ENCODE results near the gene MRTFB. TPM values are rescaled to one million over a fixed set of nuclear protein-coding genes. Genes with fewer than 3 reads are reported as not detected.

Gene MRTFB
- total RNA-seq, 2 experiments from 2014 or later: 18.0 to 19.4 TPM

- no peaks in the 10 kb centered on the region for H3K27me3 Mint-ChIP-seq
- no peak for TF ChIP-seq CTCF (IDR thresholded peaks at IDR 0.05)
- no peaks in the 10 kb centered on the region for H3K9me3 ChIP-seq (ENCODE audit: control insufficient read depth in 1 of 2, insufficient read depth in 1 of 2, low read length in 2 of 2)
- no peaks in the 10 kb centered on the region for H3K36me3 ChIP-seq (ENCODE audit: insufficient read depth, low read length)
- ChIA-PET POLR2A (interaction anchor here (0.7 to 0.9 kb wide), 2 partner anchors 10 to 12 kb away, joined by 3 read pairs; no protein-coding TSS in a partner anchor), CTCF (no interaction called here)
- ATAC-seq (ENCODE audit: poor library complexity) (no peak), DNase-seq (no peak)
- intact Hi-C loops (cut with DNase I, micrococcal nuclease): loop anchor here in 1 of 2 experiments (5.0 to 10.0 kb wide), 4 partner anchors 150 to 1268 kb away; partner anchors contain the start of genes BFAR, CPPED1, ERCC4 and PARN
- peak overlapping the region; percentile 79 for H3K27ac Mint-ChIP-seq
- peaks cover 0 to 3% of the 10 kb centered on the region in 2 experiments for H3K27me3 ChIP-seq (ENCODE audit: control insufficient read depth in 1 of 2, insufficient read depth in 2 of 2, low read length in 2 of 2)
- H3K27ac ChIP-seq (ENCODE audit: low read depth in 1 of 2, low read length in 2 of 2): no peak overlapping the region
- peaks cover 17% of the 10 kb centered on the region for H3K4me1 ChIP-seq (ENCODE audit: insufficient read depth, low read length)
- peak overlapping the region; percentile 93 for H3K4me3 Mint-ChIP-seq
- peaks cover 9% of the 10 kb centered on the region for H3K36me3 Mint-ChIP-seq (ENCODE audit: low read depth)
- H3K4me3 ChIP-seq (ENCODE audit: low read length): peak overlapping the region; percentile 84
- peaks cover 39% of the 10 kb centered on the region for H3K4me1 Mint-ChIP-seq (ENCODE audit: low read depth)
- H3K9me3 Mint-ChIP-seq: no peaks in the 10 kb centered on the region
Measured at GRCh38 chr16:14072360-14072759, 1.2 kb downstream of the MRTFB start.

- H3K9me3 Mint-ChIP-seq: no peaks in the 10 kb centered on the region
- CTCF ChIA-PET: no interaction called here
- peaks cover 39% of the 10 kb centered on the region for H3K4me1 Mint-ChIP-seq (ENCODE audit: low read depth)
- DNase-seq (no peak), ATAC-seq (ENCODE audit: poor library complexity) (no peak)
- no peak for TF ChIP-seq CTCF (IDR thresholded peaks at IDR 0.05)
- no peaks in the 10 kb centered on the region for H3K9me3 ChIP-seq (ENCODE audit: control insufficient read depth in 1 of 2, insufficient read depth in 1 of 2, low read length in 2 of 2)
- POLR2A ChIA-PET: no interaction called here
- H3K27ac ChIP-seq (ENCODE audit: low read depth in 1 of 2, low read length in 2 of 2): no peak overlapping the region
- no peaks in the 10 kb centered on the region for H3K27me3 Mint-ChIP-seq
- no peaks in the 10 kb centered on the region for H3K36me3 ChIP-seq (ENCODE audit: insufficient read depth, low read length)
- intact Hi-C loops (cut with DNase I, micrococcal nuclease): loop anchor here in 1 of 2 experiments (5.0 to 10.0 kb wide), 4 partner anchors 152 to 1270 kb away; partner anchors contain the start of genes BFAR, CPPED1, ERCC4 and PARN
- no peaks in the 10 kb centered on the region for H3K27me3 ChIP-seq (ENCODE audit: control insufficient read depth in 1 of 2, insufficient read depth in 2 of 2, low read length in 2 of 2)
- H3K4me1 ChIP-seq (ENCODE audit: insufficient read depth, low read length): peaks cover 17% of the 10 kb centered on the region
- no peak overlapping the region for H3K4me3 ChIP-seq (ENCODE audit: low read length)
- H3K27ac Mint-ChIP-seq: no peak overlapping the region
- no peak overlapping the region for H3K4me3 Mint-ChIP-seq
- peaks cover 16% of the 10 kb centered on the region for H3K36me3 Mint-ChIP-seq (ENCODE audit: low read depth)
Measured at GRCh38 chr16:14074544-14074943, 3.4 kb downstream of the MRTFB start.

- Mint-ChIP-seq H3K27ac (no peak overlapping the region), H3K4me3 (no peak overlapping the region), H3K4me1 (ENCODE audit: low read depth) (peaks cover 28% of the 10 kb centered on the region), H3K9me3 (no peaks in the 10 kb centered on the region), H3K36me3 (ENCODE audit: low read depth) (peaks cover 31% of the 10 kb centered on the region), H3K27me3 (no peaks in the 10 kb centered on the region)
- H3K4me1 ChIP-seq (ENCODE audit: insufficient read depth, low read length): no peaks in the 10 kb centered on the region
- H3K4me3 ChIP-seq (ENCODE audit: low read length): no peak overlapping the region
- intact Hi-C loops (cut with DNase I, micrococcal nuclease): loop anchor here in 1 of 2 experiments (10.0 kb wide), 1 partner anchor 1273 kb away; the partner anchor contains the start of gene CPPED1
- TF ChIP-seq CTCF (IDR thresholded peaks at IDR 0.05): no peak
- ChIA-PET POLR2A (no interaction called here), CTCF (no interaction called here)
- H3K27ac ChIP-seq (ENCODE audit: low read depth in 1 of 2, low read length in 2 of 2): no peak overlapping the region
- no peak for DNase-seq
- no peaks in the 10 kb centered on the region for H3K27me3 ChIP-seq (ENCODE audit: control insufficient read depth in 1 of 2, insufficient read depth in 2 of 2, low read length in 2 of 2)
- no peak for ATAC-seq (ENCODE audit: poor library complexity)
- no peaks in the 10 kb centered on the region for H3K36me3 ChIP-seq (ENCODE audit: insufficient read depth, low read length)
- H3K9me3 ChIP-seq (ENCODE audit: control insufficient read depth in 1 of 2, insufficient read depth in 1 of 2, low read length in 2 of 2): no peaks in the 10 kb centered on the region
Measured at GRCh38 chr16:14077918-14078317, 6.8 kb downstream of the MRTFB start.
